Posterior cingulate gyrus (tissue), 11 donors: ENCODE data around the gene CRYBA2.

Experiments used
- DNase-seq, 10 donors: peaks; one replicate each; pipeline versions ENCODE4 v3.0.0 to v3.0.0-alpha.2; 2020 to 2021; ENCODE audit warnings: mixed read lengths in 3 of 10
- intact Hi-C: fragments of 100-400 bp; cut with DNase I; formaldehyde crosslinking; loops from one replicate; pipeline ENCODE4 v1.15.1; 2023

Gene CRYBA2

DNA sequence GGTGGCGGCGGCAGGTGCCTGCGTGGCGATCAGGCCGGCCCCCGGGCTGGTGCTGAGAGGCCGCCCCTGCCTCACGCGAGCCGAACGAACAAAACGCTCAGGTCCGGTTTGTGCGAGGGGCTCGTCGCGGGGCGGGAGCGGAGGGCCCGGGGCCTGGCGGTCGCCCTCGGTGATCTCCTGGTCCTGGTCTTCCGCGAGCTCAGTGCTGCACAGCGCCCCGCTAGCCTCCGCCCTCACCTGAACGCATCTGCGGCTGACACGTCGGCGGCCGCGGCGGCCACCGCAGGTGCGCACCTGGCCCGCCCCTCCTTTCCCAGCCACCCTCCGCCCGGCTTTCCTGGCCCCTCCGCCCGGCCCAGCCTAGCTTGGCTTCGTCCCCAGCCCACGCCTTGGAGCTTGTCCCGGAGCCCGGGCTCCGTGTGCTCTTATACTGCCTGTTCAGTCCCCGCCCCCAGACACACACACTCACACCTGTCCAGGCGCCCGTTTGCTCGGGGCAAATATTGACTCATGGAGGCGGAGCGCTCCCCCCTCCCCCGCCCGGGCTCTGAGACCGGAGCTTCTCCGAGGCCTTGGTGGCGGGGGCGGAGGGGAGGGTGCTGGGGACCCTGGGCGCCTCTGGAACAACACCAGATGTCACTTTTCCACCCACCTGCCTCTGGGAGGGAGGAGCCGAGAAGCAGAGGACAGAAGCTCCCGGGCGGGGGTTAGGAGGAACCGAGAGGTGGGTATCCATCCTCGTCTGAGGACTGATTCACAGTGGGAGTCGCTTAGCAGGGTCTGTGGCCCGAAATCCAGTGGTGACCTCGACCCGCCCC lies 8.6 kb upstream of the CRYBA2 start:
- intact Hi-C loops, result no loop called here
- DNase-seq, result no peak

DNA sequence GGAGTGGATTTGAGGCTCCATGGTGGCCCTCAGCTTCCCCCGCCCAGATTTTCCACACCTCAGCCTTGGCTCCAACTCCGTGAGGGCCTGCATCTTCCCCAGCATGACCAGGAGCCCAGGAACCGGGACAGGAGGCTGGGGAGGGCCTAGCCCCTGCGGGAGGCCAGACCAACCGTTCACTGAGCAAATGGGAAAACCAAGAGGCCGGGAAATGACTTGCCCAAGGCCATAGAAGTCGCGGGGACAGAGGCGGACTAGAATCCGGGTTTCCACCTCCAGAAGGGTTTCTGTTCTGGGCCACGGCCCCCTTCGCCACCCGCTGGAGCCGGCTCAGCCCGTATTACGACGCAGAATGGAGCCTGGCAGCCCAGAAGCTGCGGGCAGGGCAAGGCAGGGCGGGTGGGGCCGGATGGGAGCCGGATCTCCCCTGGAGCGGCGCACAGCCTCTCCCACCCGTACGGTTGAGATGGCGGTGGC lies 7.9 kb upstream of the CRYBA2 start:
- intact Hi-C loops, result no loop called here
- DNase-seq, result no peak

DNA sequence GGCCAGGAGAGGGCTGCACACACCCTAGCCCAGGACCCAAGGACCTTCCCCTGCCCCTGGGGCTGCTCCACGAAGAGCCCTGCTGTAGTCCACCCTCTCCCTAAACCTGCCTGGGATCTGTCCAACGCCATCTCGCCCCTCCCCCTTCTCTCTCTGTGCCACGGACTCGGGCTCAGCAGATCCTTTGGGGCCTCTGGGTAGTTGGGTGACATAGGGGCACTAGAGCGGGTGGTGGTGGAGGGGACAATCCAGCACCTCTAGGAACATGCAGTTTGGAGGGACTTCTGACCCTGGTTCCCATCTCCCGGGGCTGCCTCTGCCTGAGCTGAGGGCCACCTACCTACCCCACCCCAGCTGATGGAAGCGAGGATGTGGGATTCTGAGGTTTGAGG lies 7.3 kb upstream of the CRYBA2 start:
- intact Hi-C loops, result no loop called here
- DNase-seq, result no peak

DNA sequence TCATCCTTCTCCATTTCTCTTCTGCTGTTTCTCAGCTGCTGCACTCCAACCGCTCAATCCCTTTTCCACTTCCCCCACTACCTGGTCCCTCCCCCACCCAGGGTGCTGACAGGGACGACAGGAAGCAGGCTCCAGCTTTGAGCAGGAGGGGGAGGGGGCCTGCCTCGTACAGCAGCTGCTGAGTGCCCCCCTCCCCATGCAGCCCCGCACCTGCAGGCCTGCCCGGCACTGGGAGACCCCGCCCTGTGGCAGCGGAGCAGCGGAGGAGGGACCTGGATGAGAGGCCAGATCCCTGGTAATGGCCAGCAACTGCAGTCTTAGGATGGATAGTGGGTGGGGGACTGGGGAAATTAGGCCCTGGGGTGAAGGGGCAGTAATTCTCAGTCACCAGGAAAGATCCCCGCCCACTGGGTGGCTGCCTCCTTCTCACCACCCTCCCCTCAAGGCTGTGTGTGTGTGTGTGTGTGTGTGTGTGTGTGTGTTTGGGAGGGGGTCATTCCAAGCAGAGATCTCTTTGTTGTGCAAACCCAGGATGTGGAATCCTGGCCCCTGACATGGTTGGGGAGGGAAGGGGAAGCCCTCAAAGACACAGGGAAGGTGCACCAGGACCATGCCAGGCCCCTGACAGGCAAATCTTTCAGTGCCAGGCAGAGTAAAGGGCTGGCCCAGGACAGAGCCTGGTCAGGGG lies 6.8 kb upstream of the CRYBA2 start:
- DNase-seq, result peak in 1 of 10 donors; percentile 47
- intact Hi-C loops, result loop anchor here (10.0 kb wide), 1 partner anchor 55 kb away; no protein-coding TSS in a partner anchor

DNA sequence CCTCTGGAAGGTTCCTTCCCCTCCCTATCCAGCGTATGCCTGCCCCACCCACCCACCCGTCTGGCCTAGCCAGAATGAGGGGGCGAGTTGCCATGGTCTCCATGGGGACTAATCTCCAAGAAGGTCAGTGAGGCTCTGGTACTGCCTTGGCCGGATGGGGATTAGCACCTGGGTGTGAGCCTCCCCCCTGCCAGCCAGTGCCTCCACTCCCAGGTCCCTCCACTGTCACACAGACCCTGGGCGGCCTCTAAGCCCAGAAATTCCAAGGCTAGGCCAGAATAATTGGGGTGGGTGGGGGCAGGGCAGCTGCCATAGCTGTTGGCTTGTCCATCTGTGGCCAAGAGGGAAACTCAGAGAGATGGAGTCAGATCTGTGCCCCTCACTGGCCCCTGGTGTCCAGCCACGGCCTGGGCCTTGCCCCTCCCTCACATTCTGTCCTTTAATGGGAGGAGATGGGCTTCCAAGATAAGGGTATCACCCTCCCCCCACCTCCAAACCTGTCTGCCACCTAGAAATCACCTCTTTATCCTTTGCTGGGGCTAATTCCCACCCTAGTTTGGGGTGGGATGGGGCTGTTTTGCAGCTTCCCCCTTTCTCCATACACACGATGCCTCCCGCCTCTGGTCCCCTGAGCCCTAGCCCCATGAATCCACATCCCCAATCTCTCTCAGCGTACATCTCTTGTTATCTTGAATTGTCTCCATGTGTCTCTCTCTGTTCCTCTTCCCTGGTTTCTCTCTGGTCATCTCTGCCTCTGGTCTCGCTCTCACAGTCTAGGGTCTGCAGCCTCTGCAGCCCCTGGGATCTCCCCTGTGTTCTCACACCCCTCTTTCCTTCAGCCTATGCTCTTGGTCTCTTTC lies 6.0 kb upstream of the CRYBA2 start:
- intact Hi-C loops, result loop anchor here (10.0 kb wide), 1 partner anchor 56 kb away; no protein-coding TSS in a partner anchor
- peak in 1 of 10 donors; percentile 20 for DNase-seq

DNA sequence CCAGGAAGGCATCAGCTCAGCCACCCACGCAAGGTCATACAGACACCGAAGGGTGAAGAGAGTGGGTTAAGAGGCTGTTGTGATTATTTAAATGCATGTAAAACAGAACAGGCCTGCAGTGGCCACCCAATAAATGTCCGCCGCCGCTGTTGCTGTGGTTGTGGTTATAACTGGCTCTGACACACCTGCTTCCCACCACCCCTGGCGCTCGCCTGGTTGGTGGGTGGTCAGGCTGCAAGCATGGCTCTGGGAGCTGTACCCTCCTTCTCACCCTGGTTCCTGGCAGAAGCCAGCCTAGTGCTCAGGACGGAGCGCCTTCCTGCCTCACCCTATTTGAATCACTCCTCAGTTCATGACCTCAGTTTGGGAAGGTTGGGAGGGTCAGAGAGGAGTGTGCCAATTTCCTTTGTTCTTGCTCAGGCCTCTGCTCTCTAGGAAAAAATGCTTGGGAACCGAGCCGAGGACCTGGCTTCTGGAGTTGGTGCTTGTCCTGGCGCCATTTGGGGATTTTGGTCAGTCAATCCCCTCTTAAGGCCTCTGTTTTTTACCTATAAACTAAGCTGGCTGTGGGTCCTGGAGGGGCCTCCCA lies 5.3 kb upstream of the CRYBA2 start:
- no peak for DNase-seq
- intact Hi-C loops, result loop anchor here (10.0 kb wide), 1 partner anchor 56 kb away; no protein-coding TSS in a partner anchor

DNA sequence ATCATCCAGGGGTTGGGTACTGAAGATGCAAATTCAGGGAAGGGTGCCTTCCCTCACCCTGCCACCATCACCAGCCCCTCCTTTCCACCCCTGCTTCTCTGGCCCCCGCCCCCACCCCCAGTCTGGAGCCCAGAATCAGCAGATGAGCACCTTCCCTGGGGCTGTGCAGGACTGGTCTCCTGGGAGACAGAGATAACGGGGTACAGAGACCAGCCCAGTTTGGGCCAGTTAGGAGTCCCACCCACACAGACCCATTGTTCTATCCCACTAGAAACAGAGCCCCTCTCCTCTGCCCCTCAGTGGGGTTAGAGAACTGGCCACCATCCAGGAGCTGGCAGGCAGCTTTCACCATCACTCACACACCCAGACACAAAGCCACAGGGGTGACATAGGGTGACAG lies 4.5 kb upstream of the CRYBA2 start:
- no peak for DNase-seq
- intact Hi-C loops, result loop anchor here (1.0 to 10.0 kb wide), 2 partner anchors 57 to 122 kb away; no protein-coding TSS in a partner anchor

DNA sequence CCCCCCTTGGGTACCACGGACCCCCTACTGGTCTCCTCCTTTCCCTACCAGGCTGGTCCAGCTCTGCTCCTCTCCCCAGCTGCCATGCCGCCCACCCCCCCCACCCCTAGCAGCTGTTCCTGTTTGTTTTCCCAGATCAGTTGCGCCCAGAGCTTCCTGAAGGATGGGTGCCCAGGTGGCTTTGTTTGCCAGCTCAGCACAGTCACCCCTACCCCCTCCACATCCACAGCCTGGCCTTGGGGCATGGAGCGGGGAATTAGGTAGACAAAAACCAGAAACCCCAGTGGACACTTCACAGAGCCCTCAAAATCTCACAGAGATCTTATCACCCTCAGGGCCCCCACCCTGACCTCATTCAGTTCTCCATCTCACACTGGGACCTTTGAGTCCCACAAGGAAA lies 3.7 kb upstream of the CRYBA2 start:
- DNase-seq, result peak in 1 of 10 donors; percentile 31
- intact Hi-C loops, result loop anchor here (1.0 to 10.0 kb wide), 3 partner anchors 58 to 158 kb away; no protein-coding TSS in a partner anchor

DNA sequence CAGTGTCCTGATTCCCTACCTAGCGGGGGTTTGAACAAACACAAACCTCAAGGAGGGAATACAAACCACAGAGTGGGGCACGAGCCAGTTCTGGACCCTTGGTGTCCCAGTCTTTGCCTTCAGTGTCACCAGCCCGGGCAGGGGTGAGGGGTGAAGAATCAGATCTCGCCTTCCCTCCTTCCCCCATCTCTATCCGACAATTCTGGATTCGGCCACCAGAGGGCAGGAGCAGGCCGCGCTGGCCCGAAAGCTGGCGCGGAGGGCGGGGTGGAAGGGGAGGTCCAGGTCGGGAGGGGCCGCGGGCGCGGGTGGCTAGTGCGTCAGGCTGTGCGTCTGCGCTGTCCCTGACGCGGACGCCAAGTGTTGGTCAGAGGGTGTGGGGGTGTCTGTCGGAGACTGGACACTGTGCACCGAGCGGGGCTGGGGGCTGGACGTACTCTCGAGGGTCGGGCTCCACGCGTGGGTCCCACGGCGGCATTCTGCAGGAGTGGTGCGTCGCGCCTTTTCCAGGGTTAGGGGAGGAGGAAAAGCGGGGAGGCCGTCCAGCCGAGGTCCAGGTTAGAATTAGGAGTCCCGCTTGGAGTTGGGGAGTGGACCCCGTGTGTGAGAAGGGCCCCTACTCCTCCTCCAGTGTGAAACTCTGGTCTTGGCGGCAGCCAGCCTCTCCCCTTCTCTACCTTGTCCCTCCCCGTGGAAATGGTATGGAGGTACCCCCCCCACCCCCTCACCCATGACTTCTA lies 2.9 kb upstream of the CRYBA2 start:
- intact Hi-C loops, result loop anchor here (1.0 to 10.0 kb wide), 2 partner anchors 59 to 159 kb away; no protein-coding TSS in a partner anchor
- DNase-seq, result peak; percentile 68 to 97 (median 88)

DNA sequence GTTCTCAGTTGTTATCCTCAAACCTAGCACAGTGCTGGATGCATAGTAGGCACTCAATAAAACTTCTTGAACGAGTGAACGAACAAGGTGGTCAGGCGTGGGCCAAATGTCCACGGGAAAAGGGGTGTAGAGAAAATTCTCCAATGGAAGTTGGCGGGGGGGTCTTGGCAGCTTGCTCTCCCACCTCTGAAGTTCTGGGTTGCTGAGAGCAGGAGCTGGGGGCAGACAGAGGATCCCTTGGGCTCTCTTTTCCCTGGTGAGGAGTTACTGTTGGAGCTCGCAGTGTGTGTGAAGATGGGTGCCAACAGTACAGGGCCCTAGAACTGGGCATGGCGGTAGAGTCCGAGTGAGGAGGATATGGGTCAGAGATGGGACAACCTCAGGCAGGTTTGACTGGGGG lies 2.3 kb upstream of the CRYBA2 start:
- intact Hi-C loops, result loop anchor here (10.0 kb wide), 1 partner anchor 59 kb away; no protein-coding TSS in a partner anchor
- peak in 1 of 10 donors; percentile 54 for DNase-seq

DNA sequence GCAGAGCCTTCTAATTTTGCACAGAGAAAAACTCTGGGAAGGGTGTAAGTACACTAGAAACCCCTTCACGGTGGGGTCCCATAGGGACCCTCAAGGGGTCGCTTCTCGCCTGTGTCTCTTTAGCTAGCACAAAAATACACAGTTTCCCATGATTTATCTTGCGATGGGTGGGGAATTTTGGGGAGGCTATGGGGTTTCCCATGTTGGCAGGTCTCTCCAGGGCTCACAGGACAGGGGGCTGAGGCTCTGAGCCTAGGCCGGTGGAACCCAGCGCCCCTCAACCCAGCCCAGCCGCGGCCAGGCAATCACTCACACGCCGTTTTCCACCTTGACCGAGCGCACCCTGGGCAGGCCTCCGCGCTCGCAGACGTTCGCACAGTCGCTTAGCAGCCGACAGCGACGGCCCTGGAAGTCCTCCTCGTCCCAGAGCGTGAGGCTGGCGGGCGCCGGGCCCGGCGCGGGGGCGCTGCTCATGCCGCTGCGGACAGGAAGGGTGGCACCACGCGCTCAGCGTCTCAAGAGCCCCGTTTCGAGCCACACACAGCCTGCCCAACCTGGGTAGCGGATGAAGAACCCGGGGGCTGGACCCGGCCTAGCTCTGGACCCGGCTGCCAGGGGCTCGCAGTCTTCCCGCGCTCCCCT lies 398 bp downstream of the CRYBA2 start:
- DNase-seq, result peak in 2 of 10 donors; percentile 70 to 78
- intact Hi-C loops, result loop anchor here (10.0 kb wide), 1 partner anchor 62 kb away; no protein-coding TSS in a partner anchor

DNA sequence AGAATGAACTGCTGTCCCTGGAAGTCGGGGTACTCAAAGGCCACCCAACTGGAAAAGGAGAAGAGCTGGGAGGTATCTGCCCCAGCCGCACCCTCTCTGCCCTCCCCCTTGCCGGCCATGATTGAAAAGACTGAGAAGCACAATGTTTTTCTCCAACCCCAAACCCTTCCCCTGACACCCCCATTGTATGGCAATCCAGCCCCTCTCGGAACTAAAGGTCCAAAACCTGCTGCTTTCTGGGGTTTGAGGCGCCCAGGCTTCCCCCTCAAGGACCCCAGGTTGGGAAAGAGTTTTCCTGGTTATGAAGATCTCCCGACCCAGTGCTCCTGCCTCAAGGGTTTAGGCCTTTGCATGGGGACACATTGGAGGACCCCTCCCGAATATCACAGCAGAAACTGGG lies 1.0 kb downstream of the CRYBA2 start:
- peak in 2 of 10 donors; percentile 13 to 32 for DNase-seq
- intact Hi-C loops, result loop anchor here (10.0 kb wide), 1 partner anchor 63 kb away; no protein-coding TSS in a partner anchor

DNA sequence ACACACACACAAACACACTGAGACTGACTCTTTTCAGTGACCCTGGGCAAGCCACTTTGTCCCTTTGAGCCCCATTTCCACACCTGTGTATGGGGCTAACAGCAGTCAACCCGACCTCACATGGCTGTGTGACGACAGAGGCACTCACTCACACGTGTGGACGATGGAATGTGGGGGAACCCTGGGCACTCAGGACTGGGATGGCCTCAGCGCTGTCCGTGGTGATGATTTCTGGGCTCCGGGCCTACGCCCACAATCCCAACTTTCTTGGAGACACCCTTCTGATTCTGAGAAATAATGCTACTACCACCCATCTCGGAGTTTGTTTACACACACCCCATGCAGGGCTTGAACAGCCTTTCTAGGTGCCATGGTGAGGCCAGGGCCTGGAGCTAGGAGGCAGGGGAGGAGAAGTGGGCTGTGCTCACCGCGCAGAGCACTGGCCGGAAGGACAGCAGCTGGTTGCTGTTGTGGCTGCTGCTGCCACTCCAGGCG lies 1.5 kb downstream of the CRYBA2 start:
- peak in 2 of 10 donors; percentile 39 to 52 for DNase-seq
- intact Hi-C loops, result loop anchor here (10.0 kb wide), 1 partner anchor 63 kb away; no protein-coding TSS in a partner anchor

DNA sequence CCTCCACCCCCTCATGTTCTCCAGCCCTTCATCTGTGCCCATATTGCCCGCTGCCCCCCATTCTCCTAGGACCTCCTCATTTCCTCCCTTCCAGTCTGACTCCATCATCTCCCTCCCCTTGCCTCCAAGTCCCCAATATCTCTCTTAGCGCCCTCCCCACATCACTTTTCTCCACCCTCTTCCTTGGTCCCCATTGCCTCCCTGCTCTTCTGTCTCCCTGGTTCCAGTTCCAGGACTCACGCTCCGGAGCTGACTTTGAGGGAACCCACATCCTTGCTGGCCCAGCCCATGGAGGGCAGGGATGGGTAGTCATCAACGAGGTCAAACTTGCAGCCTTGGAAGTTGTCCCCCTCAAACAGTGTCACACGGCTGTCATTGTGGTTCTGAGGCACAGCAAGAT lies 2.6 kb downstream of the CRYBA2 start:
- peak in 1 of 10 donors; percentile 30 for DNase-seq
- intact Hi-C loops, result loop anchor here (10.0 kb wide), 1 partner anchor 64 kb away; no protein-coding TSS in a partner anchor

DNA sequence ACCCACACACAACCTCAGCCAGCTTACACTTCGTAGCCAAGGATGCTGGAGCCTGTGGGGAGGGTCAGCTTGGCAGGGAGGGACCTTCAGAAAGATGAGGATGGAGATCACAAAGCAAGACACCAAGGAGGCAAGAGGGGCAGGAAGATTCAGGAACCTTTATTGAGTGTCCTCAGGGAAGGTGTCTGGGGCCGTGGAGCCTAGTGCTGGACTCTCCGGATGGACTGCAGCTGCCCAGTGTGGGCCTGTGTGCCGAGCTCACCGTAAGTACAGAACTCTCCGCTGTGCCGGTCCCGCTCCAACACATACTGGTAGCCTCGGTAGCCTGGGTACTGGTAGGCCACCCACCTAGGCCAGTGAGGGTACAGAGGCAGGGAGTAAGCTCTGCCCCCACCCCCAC lies 3.2 kb downstream of the CRYBA2 start:
- intact Hi-C loops, result loop anchor here (10.0 kb wide), 1 partner anchor 65 kb away; no protein-coding TSS in a partner anchor
- DNase-seq, result peak in 2 of 10 donors; percentile 33 to 56

DNA sequence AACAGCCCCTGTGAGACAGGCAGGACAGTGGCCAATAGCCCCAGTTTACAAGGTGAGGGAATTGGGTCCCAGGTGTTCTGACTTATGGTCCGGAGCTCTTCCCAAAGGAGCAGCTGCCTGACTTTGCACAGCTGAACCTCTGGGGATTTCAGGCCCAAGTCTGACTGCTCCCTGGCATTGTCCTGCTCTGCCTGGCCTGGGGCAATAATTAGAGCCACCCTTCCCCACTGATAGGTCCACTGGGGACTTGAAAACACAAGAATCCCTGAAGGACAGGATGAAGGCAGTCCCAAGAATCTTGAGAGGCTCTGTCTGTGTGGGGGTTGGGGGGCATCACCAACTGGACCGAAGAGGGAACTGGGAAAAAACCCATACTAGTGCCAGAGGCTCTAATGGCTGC lies 4.6 kb downstream of the CRYBA2 start:
- DNase-seq, result peak in 2 of 10 donors; percentile 8 to 17
- intact Hi-C loops, result loop anchor here (10.0 kb wide), 1 partner anchor 134 kb away; the partner anchor contains the start of gene WNT6

DNA sequence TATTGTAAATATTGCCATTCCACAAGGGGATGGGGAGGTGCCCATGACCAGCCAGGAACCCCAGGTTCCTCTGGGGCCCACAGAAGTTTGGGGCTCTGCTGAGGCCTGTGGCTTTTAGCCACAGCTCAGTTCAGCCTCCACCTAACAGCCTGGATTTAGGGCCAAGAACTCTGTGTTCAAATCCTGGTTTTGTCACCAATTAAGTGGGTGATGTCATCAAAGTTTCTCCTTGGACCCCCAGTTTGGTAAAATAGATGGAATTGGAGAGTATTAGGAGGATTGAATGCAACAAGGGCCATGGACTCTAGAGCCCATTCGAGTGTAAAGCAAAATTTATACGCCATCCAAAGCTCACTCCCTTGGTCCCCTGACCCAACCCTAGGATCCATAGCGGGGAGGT lies 5.1 kb downstream of the CRYBA2 start:
- intact Hi-C loops, result loop anchor here (10.0 kb wide), 1 partner anchor 133 kb away; the partner anchor contains the start of gene WNT6
- peak in 2 of 10 donors; percentile 3 to 8 for DNase-seq
